OCI-LY7 (cell line): ENCODE data around the gene CD55. TPM values are rescaled to one million over a fixed set of nuclear protein-coding genes. Genes with fewer than 3 reads are reported as not detected.
A peak's percentile ranks its signal among the peaks of the same experiment; 100 is the strongest.

ENCODE experiments used
- BruUV-seq: library from RNA; stranded (reverse); fragments of 400-500 nt; replicated peaks from 2 replicates; lab custom pipeline; 2021; lab: Mats Ljungman, UMichigan
- CTCF ChIA-PET: fragments of 300-600 bp; sonication (Branson Sonifier 250); formaldehyde crosslinking; loops from one replicate; lab custom pipeline; 2022; ENCODE audit warnings: antibody characterized with exemption; ENCODE audit not compliant: unreplicated experiment; lab: Charles Lee
- POLR2A ChIA-PET: fragments of 300-600 bp; sonication (Branson Sonifier 250); formaldehyde crosslinking; loops from one replicate; lab custom pipeline; 2022; ENCODE audit warnings: antibody characterized with exemption; lab: Charles Lee
- DNase-seq: peaks from one replicate; pipeline ENCODE4 v3.0.0-alpha.2; 2015; ENCODE audit warnings: low spot score
- H2AFZ ChIP-seq: fragments of 200-600 bp; sonication (generic), shearing (Covaris generic); 2 replicates; pipeline ENCODE4 v1.6.1; 2014; ENCODE audit warnings: mild to moderate bottlenecking, antibody characterized with exemption, low read length, moderate library complexity
- H3K27ac ChIP-seq: fragments of 200-600 bp; sonication (generic); 2 replicates; pipeline ENCODE4 v1.5.1; 2014; ENCODE audit warnings: mixed run types, low read depth, mild to moderate bottlenecking, moderate library complexity, low read length, inconsistent platforms; ENCODE audit not compliant: poor library complexity, severe bottlenecking
- H3K36me3 ChIP-seq: fragments of 200-600 bp; sonication (generic); 2 replicates; pipeline ENCODE4 v1.6.1; 2014; ENCODE audit warnings: mild to moderate bottlenecking, antibody characterized with exemption, low read length, moderate library complexity, mixed read lengths; ENCODE audit not compliant: insufficient read depth
- H3K4me1 ChIP-seq: fragments of 200-600 bp; sonication (generic); 2 replicates; pipeline ENCODE4 v1.5.1; 2014; ENCODE audit warnings: mild to moderate bottlenecking, low read length; ENCODE audit not compliant: insufficient read depth, poor library complexity, severe bottlenecking
- H3K4me2 ChIP-seq: fragments of 200-600 bp; sonication (generic); 2 replicates; pipeline ENCODE4 v1.6.1; 2014; ENCODE audit warnings: mild to moderate bottlenecking, low read length
- H3K4me3 ChIP-seq: fragments of 200-600 bp; sonication (generic); 2 replicates; pipeline ENCODE4 v1.5.1; 2014; ENCODE audit warnings: mild to moderate bottlenecking, low read depth, low read length; ENCODE audit not compliant: poor library complexity, severe bottlenecking
- H3K79me2 ChIP-seq: fragments of 200-600 bp; sonication (generic); 2 replicates; pipeline ENCODE4 v1.6.1; 2016; ENCODE audit warnings: low read depth, mild to moderate bottlenecking, low read length, moderate library complexity, mixed read lengths; ENCODE audit not compliant: insufficient read depth
- H3K9me2 ChIP-seq: fragments of 200-600 bp; sonication (generic); 2 replicates; pipeline ENCODE4 v1.6.1; 2016; ENCODE audit warnings: mild to moderate bottlenecking, low read length, mixed read lengths; ENCODE audit not compliant: insufficient read depth
- H3K9me3 ChIP-seq: fragments of 200-600 bp; sonication (generic); 2 replicates; pipeline ENCODE4 v1.6.1; 2014; ENCODE audit warnings: mild to moderate bottlenecking, mixed run types, low read length, mixed read lengths
- H4K20me1 ChIP-seq: fragments of 200-600 bp; sonication (generic); 2 replicates; pipeline ENCODE4 v1.6.1; 2014; ENCODE audit warnings: mild to moderate bottlenecking, antibody characterized with exemption, low read length, moderate library complexity, mixed read lengths; ENCODE audit not compliant: insufficient read depth
- EZH2phosphoT487 ChIP-seq: fragments of 200-600 bp; sonication (generic); IDR thresholded peaks from 2 replicates; pipeline ENCODE4 v1.6.1; 2018; ENCODE audit warnings: low read depth, borderline replicate concordance, mild to moderate bottlenecking, mixed run types, antibody characterized with exemption, low read length, moderate library complexity, mixed read lengths
- intact Hi-C: fragments of 100-400 bp; cut with micrococcal nuclease; formaldehyde crosslinking; loops from one replicate; pipeline ENCODE4 v1.10.0; 2022; ENCODE audit not compliant: unreplicated experiment
- total RNA-seq, 2 experiments: library from RNA; depleted of rRNA in 1 of 2; stranded (reverse); fragments of >200 nt in 1 of 2; shearing (Covaris generic) in 1 of 2; gene quantifications; 2 replicates each; pipeline ENCODE4 v1.2.3, GENCODE V29; 2014 to 2022
- TF ChIP-seq, protein P1 (sequence below): fragments of 200-600 bp; sonication (generic); conservative IDR thresholded peaks from 2 replicates; pipeline ENCODE4 v1.5.1; 2014; ENCODE audit warnings: mild to moderate bottlenecking, antibody characterized with exemption, low read length, moderate library complexity, mixed read lengths

CD55 gene
- total RNA-seq, 2 experiments from 2014 or later = 20.0 to 28.1 TPM

GRCh38 chr1:207336559-207337467 is 15.3 kb downstream of the CD55 start:
- peaks cover 39% of the 10 kb centered on the region for H3K4me1 ChIP-seq
- ChIA-PET CTCF (no interaction called here), POLR2A (interaction anchor here (0.6 to 1.9 kb wide), 4 partner anchors 15 to 724 kb away, joined by 3 to 8 read pairs (median 4); partner anchors contain the start of genes CD55 and EIF2D)
- peak overlapping the region; percentile 41 for H3K27ac ChIP-seq
- DNase-seq = peak; percentile 63
- intact Hi-C loops = no loop called here
- H3K4me3 ChIP-seq = no peak overlapping the region
- H3K4me2 ChIP-seq = 0 out of 2 replicates have a peak overlapping the region, but pooled peaks have one; percentile 2
- no peaks in the 10 kb centered on the region for H3K9me2 ChIP-seq
- peaks cover 63% of the 10 kb centered on the region for H3K36me3 ChIP-seq
- no peak for TF ChIP-seq EZH2phosphoT487
- TF ChIP-seq, protein P1, sequence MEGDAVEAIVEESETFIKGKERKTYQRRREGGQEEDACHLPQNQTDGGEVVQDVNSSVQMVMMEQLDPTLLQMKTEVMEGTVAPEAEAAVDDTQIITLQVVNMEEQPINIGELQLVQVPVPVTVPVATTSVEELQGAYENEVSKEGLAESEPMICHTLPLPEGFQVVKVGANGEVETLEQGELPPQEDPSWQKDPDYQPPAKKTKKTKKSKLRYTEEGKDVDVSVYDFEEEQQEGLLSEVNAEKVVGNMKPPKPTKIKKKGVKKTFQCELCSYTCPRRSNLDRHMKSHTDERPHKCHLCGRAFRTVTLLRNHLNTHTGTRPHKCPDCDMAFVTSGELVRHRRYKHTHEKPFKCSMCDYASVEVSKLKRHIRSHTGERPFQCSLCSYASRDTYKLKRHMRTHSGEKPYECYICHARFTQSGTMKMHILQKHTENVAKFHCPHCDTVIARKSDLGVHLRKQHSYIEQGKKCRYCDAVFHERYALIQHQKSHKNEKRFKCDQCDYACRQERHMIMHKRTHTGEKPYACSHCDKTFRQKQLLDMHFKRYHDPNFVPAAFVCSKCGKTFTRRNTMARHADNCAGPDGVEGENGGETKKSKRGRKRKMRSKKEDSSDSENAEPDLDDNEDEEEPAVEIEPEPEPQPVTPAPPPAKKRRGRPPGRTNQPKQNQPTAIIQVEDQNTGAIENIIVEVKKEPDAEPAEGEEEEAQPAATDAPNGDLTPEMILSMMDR = no peak
- no TSS peak for BruUV-seq
- no peak overlapping the region for H2AFZ ChIP-seq
- peaks cover 33% of the 10 kb centered on the region for H3K9me3 ChIP-seq
- no peaks in the 10 kb centered on the region for H4K20me1 ChIP-seq
- no peaks in the 10 kb centered on the region for H3K79me2 ChIP-seq

GRCh38 chr1:207342332-207342731 is 20.9 kb downstream of the CD55 start:
- peaks cover 3% of the 10 kb centered on the region for H3K4me1 ChIP-seq
- ChIA-PET CTCF (no interaction called here), POLR2A (interaction anchor here (1.2 kb wide), 1 partner anchor 10 kb away, joined by 5 read pairs; no protein-coding TSS in a partner anchor)
- no peak overlapping the region for H3K4me3 ChIP-seq
- intact Hi-C loops = no loop called here
- BruUV-seq = no TSS peak
- no peak overlapping the region for H3K4me2 ChIP-seq
- no peaks in the 10 kb centered on the region for H3K9me3 ChIP-seq
- no peak for DNase-seq
- H3K27ac ChIP-seq = no peak overlapping the region
- H3K36me3 ChIP-seq = peaks cover 23% of the 10 kb centered on the region
- H2AFZ ChIP-seq = no peak overlapping the region
- H3K9me2 ChIP-seq = no peaks in the 10 kb centered on the region
- H3K79me2 ChIP-seq = no peaks in the 10 kb centered on the region
- H4K20me1 ChIP-seq = no peaks in the 10 kb centered on the region
- TF ChIP-seq EZH2phosphoT487 = no peak
- TF ChIP-seq, protein P1 = no peak
